K562 (cell line): ENCODE measurements around the gene SRCAP. TPM values are rescaled to one million over a fixed set of nuclear protein-coding genes. Genes with fewer than 3 reads are reported as not detected.

Source experiments
- ATF3 ChIP-seq, 2 experiments: fragments of 450-650 bp in 1 of 2; sonication (generic) in 1 of 2; formaldehyde crosslinking in 1 of 2; IDR thresholded peaks in 1 of 2; conservative IDR thresholded peaks in 1 of 2; 2 replicates each; pipeline versions ENCODE4 v1.6.1 to v1.8.1; 2016 to 2023; ENCODE audit warnings: mild to moderate bottlenecking in 2 of 2, moderate library complexity in 2 of 2, inconsistent platforms in 1 of 2, missing genetic modification reagents in 1 of 2
- FIP1L1 ChIP-seq: fragments of 200-400 bp; formaldehyde crosslinking; IDR thresholded peaks from 2 replicates; pipeline ENCODE4 v1.6.1; 2018; ENCODE audit warnings: mild to moderate bottlenecking, low read depth, low read length; ENCODE audit not compliant: poor library complexity, severe bottlenecking
- HCFC1 ChIP-seq: IDR thresholded peaks from 2 replicates; pipeline ENCODE4 v1.6.1; 2012; ENCODE audit warnings: low read depth, low read length, improper control_type of control experiment
- REST ChIP-seq, 2 experiments: fragments of 450-650 bp; formaldehyde crosslinking in 1 of 2; IDR thresholded peaks; 2 replicates each; pipeline versions ENCODE4 v1.4.0 to v1.6.1; 2014 to 2020; ENCODE audit warnings: mild to moderate bottlenecking in 2 of 2, borderline replicate concordance in 1 of 2, low read depth in 1 of 2
- SFPQ ChIP-seq: fragments of 200-400 bp; formaldehyde crosslinking; IDR thresholded peaks from 2 replicates; pipeline ENCODE4 v1.6.1; 2017; ENCODE audit warnings: mild to moderate bottlenecking, low read depth, low read length, moderate library complexity
- ZBTB49 ChIP-seq: sonication (generic); formaldehyde crosslinking; IDR thresholded peaks from 2 replicates; pipeline ENCODE4 v1.8.0; 2022; ENCODE audit warnings: missing genetic modification reagents, mild to moderate bottlenecking, borderline replicate concordance
- ZNF277 ChIP-seq: fragments of 250-450 bp; sonication (Bioruptor Pico); IDR thresholded peaks from 2 replicates; pipeline ENCODE4 v1.8.0; 2022; ENCODE audit warnings: inconsistent platforms, mild to moderate bottlenecking, moderate library complexity, borderline replicate concordance
- polyA plus RNA-seq, 8 experiments: library from polyadenylated mRNA; depleted of rRNA in 4 of 8; stranded (reverse) in 5 of 8; unstranded in 3 of 8; fragments of >200 nt; fragmentation: Nextera tagmentation in 2 of 8; fragmentation: Illumina TruSeq in 1 of 8; extraction: Ambion mirVana in 2 of 8; extraction: Trizol in 1 of 8; gene quantifications; 2 replicates each; pipeline versions ENCODE4 v1.2.1 to v1.2.3, GENCODE V29; 2011 to 2014; ENCODE audit warnings: inconsistent platforms in 1 of 8, missing spikeins in 1 of 8
- total RNA-seq, 7 experiments: library from RNA; depleted of rRNA in 6 of 7; stranded (reverse); fragments of >200 nt in 6 of 7; fragmentation: Illumina TruSeq in 2 of 7; extraction: Trizol in 2 of 7; gene quantifications; 2 replicates each; pipeline versions ENCODE4 v1.2.1 to v1.2.3, GENCODE V29; 2011 to 2021; ENCODE audit warnings: low replicate concordance in 1 of 7

Gene SRCAP
- total and polyA plus RNA-seq, 9 of the 15 experiments (the other 6 are each of a cell fraction or from before 2014, with no cell fraction given), result 0.21 to 62.6 (median 5.8) TPM

GRCh38 chr16:30650369-30651123, 48.4 kb upstream of the SRCAP start, which contains the start of gene PRR14 (continued):
- TF ChIP-seq ZBTB49, result no peak
- TF ChIP-seq ZNF277 (CRISPR knock-in tag), result no peak
- peak; percentile 90 for TF ChIP-seq ATF3 (IDR thresholded peaks at IDR 0.05)
- TF ChIP-seq ATF3 (CRISPR knock-in tag; conservative IDR thresholded peaks at IDR 0.05), result no peak; the same call in 1 of the 2 replicates
- TF ChIP-seq SFPQ, result no peak
- TF ChIP-seq HCFC1, result peak; percentile 99
- TF ChIP-seq REST (IDR thresholded peaks at IDR 0.05; ENCODE audit: borderline replicate concordance), result no peak
- TF ChIP-seq REST (CRISPR knock-in tag; IDR thresholded peaks at IDR 0.05; ENCODE audit: low read depth), result no peak
- peak; percentile 42 for TF ChIP-seq FIP1L1
